Stimulated activated CD8-positive, alpha-beta memory T cell treated with anti-CD3 and anti-CD28 coated beads, Interleukin-12 subunit alpha, Interleukin-12 subunit beta, amount 100 ng/mL, for 24 hours (primary cell): ENCODE measurements around the gene TMEM184A.
"Not testable (repeated sequence)": the region's sequence is repeated elsewhere in the genome, so short reads cannot be mapped to it uniquely, and the experiment has no call there.

Experiments used
- DNase-seq: peaks from one replicate; pipeline ENCODE4 v3.0.0-alpha.2; 2020; ENCODE audit errors: extremely low read depth

The TMEM184A gene

DNA sequence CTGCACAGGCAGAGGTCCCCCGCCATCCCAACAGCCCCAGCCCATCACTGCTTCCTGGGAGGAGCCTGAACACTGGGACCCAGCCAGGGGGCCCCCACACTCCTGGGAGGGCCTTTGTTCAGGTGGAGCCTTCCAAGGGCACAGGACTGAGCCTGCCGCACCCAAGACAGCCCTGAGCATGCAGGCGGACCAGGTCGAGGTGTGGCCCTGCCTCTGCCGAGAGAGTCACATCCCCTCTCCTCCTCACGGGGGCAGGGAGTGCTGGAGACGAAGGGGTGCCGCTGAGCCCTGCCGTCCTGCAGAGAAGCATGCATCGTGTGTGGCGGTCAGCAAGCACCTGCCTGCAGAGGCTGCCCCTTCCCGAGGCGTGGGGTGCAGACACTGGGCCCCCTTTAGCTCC, 32.8 kb downstream of the TMEM184A start:
- DNase-seq: no peak

DNA sequence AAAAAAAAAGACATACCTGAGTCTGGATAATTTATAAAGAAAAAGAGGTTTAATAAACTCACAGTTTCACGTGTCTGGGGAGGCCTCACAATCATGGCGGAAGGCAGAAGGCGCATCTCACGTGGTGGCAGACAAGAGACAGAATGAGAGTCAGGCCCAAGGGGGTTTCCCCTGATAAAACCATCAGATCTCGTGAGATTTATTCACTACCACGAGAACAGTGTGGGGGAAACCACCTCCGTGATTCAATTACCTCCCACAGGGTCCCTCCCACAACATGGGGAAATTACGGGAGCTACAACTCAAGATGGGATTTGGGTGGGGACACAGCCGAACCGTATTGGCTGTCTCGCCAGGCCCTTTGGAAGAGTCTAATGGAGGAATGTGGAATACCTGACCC, 34.5 kb downstream of the TMEM184A start:
- no peak for DNase-seq

DNA sequence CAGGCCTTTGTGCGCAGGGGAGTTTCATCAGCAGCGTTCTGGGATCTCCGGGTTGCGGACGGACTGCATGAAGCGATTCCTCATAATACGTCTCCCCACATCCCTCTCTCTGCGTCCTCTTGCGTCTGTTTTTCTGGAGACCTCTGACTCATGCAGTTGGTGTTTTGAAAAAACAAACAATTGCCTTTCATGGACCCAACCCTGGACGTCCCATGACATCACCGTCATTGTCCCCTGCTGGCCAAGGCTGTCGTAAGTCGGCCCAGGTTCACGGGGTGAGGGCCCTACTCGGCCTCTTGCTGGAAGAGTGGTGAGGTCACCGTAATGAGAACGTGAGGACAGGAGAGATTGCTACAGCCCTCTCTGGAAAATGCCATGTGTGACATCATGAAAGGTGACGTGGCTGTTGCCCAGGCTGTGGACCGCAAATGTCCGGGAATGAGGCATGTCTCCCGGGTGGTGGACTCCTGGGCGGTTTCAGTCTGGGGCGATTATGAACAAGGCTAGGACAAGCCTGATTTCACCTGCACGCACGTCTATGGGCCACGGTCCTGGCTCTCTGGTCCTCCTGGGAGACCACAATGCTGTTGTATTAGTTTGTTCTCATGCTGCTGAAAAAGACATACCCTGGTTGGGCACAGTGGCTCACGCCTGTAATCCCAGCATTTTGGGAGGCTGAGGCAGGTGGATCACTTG, 35.3 kb downstream of the TMEM184A start:
- DNase-seq: no peak

DNA sequence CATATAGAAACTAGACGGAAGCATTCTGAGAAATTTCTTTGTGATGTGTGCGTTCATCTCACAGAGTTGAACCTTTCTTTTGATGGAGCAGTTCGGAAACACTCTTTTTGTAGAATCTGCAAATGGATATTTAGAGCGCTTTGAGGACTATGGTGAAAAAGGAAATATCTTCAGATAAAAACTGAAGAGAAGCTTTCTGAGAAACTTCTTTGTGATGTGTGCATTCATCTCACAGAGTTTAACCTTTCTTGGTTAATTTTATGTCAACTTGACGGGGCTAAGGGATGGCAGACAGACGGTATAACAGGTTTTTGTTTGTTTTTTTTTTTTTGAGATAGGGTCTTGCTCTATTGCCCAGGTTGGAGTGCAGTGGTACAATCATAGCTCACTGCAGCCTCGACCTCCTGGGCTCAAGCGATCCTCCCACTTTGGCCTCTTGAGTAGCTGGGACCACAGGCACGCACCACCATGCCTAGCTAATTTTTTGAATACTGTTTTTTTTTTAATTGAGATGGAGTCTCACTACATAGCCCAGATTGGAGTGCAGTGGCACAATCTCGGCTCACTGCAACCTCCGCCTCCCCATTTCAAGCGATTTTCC, 36.6 kb downstream of the TMEM184A start:
- DNase-seq: not testable (repeated sequence)

DNA sequence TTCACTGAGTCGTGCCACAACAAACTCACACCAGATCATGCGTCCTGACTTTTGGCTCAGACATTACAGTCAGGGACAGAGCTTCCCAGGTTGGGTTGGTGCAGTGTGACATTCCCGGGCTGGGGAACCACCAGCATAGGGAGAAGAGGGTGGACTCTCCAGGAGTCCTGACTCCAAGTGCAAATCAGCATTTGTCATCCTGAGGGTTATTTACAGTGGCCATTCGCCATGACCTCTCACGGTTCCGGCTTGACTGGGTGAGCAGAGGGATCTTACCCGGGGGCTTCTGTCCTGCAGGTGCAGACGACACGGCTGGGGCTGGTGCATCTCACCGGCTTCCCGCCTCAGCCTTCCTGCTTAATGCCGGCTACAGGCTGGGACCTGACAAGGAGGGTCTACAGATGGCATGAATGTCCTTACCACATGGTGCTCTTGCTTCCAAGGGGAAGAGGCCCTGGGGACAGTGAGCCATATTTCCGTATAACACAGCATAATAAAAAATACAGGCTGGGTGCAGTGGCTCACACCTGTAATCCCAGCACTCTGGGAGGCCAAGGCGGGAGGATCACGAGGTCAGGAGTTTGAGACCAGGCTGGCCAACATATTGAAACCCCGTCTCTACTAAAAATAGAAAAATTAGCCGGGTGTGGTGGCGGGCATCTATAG, 39.3 kb downstream of the TMEM184A start:
- DNase-seq: no peak

DNA sequence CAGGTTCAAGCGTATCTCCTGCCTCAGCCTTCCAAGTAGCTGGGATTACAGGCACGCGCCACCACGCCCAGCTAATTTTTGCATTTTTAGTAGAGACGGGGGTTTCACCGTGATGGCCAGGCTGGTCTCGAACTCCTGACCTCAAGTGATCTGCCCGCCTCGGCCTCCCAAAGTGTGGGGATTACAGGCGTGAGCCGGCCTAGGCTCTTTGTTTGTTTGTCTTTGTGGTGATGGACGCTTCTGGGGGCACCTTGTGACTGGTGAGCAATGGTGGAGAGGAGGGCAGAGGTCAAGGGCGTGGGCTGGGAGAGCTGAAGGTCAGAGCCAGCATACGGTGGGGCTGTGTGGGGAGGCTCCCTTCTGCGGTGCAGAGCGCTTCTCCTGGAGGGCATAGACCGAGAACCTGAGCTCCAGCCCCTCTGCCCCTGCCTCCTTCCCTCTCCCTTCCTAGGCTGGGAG, 40.5 kb downstream of the TMEM184A start:
- not testable (repeated sequence) for DNase-seq

DNA sequence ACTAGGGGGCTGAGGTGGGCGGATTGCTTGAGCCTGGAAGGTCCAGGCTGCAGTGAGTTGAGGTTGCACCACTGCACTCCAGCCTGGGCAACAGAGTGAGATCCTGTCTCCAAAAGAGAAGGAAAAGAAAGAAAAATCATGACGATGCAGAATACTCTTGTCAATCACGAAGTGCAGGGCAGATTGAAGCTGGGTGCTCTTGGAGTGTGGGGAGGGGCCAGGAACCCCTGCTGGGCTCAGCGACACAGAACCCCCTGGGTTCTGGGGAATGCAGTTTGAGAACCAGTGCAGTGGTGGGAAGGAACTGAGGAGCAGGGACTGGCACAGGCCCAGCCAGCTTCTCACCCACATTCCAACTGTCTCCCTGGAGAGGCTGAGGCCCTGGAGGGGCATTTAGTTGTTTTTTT, 41.0 kb downstream of the TMEM184A start:
- DNase-seq: no peak

DNA sequence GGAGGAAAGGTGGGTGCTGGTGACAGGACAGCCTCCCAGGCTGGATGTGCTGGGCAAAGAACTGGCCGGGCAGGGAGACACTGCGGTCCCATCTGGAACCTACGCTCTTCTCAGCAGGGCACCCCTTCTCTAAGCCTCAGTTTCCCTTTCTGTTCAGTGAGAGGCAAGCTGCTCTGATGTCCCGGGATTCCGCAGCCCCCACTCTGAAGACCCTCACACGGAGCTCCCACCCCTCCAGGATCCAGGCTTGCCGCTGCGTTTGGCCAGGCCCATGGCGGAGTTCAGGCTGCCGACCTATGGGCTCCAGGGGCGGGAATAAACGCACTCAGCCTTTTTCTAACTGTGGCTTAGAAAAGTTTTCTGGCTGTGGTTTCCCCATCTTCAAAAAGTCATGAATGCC, 41.6 kb downstream of the TMEM184A start:
- no peak for DNase-seq

DNA sequence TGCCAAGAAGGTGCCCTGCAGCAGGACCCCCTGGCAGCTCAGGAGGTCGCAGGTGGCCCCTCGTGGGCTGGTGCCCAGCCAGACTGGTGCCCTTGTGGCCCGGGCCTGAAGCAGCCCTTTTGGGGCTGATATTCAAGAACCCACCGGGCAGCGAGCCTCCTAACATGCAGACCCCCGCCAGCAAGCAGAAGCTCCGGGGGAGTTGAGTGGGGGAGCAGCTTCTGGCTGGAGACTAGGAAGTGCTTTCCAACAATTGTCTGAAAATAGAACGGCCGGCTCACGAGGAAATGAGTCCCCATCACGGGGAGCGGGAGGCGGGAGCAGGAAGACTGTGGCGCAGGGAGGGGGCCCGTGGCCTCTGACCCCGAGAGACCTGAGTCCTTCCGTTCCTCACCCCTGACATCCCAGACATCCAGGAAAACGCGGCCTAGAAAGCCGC, 42.3 kb downstream of the TMEM184A start:
- DNase-seq: no peak

DNA sequence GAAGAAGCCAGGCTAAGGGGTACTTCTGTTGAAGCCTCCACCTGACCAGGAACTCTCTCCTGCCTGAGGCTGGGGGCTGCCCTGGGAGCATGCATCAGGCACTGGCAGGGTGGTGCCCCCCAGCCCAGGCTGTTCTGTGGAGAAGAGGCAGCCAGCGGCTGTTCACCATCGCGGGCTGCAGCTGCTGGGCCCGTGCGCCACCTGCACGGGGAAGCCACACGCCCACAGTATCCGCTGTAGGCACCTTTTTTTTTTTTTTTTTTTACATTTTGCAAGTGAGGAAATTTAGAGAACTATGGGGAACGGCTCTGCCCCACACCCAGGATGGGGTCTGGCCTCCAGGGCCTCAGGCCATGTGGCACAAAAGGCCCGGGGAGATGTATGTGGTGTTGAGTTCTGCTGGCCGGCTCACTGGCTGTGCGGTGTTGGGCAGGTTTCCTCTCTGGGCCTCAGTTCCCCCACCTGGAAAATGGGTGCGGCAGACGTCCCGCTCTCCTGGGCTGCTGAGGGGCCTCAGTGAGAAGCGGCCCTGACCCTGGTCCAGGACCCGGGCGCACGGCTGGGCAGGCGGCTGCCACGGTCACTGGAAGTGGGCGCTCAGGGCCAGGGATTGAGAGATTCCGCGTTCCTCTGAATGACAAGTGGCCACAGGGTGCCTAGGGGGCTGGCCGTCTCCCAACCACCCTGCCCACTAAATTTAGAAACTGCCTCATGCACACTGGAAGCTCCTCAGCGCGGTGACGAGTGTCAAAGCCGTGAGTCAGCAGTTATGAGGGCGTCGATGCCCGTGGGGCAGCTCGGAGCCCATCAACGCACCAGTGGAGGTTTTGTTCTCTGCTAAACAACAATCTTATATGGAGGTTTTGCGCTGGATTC, 43.0 kb downstream of the TMEM184A start:
- no peak for DNase-seq

DNA sequence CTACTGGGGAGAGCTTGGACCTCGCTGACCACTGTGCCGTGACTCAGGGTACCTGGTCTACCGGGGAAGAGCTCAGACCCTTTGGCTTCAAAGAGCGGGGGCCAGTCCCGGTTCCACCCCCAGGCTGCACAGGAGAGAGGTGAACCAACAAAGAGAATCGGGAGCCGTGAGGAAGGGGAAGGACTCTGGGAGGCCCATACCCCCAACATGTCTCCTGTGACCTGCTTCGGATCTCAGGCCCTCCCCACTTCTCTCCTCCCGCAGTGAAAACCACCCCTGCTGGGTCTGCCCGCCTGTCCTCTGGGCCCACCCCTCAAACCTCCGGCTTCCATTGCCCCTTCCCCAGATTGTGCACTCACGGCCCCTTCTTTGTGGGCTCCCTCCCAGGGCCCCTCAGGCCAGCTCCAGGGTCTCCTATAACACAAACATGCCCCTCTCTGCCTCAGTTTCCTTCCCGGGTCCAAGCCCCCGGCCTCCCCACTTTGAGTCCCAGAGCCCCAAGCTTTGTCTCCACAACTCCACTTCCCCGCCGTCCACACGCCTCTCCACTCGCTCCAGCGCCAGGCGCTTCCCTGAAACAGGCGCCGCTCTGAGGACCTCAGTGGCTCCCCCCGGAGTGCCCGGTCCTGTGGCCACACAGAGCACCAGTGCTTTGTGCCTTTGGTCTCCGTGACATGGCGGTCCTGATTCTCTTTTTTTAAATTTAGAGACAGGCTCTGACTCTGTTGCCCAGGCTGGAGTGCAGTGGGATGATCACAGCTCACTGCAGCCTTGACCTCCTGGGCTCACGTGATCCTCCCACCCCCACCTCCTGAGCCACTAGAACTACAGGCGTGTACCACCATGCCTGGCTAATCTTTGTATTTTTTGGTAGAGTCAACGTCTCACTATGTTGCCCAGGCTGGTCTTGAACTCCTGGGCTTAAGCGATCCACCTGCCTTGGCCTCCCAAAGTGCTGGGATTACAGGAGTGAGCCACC, 44.3 kb downstream of the TMEM184A start:
- no peak for DNase-seq

DNA sequence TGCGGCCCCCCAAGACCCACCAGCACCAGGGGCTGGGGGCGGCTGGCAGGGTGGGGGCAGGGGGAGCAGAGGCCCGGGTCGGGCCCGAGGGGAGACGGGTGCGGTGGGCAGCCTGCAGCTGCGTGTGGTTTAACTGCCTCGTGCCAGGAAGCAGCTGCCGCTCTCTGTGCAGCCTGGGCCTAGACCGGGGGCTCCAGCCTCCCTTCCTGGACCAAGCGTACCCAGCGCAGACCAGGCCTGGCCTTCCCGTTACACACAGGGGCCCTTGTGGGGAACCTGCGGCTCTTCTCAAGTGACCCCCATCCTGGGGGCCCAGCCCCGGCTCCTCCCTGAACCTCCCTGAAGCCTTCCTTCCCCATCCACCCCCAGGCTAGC, 45.2 kb downstream of the TMEM184A start:
- no peak for DNase-seq

DNA sequence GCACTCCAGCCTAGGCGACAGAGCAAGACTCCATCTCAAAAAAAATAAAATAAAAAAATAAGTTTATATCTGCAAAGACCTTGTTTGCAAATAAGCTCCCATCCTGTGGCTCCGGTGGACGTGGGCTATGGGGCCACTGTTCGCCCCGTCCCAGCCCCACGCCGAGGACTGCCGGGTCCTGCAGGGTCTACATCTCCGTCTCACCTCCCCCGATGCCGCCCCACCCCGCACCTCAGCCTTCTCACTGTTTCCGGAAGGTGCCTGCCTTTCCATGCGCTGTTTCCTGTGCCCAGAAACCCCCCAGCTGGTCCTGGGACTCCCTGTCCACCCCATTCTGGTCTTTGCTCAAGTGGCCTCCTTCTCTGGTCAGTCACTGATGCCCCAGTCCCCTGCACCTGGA, 46.8 kb downstream of the TMEM184A start:
- no peak for DNase-seq

DNA sequence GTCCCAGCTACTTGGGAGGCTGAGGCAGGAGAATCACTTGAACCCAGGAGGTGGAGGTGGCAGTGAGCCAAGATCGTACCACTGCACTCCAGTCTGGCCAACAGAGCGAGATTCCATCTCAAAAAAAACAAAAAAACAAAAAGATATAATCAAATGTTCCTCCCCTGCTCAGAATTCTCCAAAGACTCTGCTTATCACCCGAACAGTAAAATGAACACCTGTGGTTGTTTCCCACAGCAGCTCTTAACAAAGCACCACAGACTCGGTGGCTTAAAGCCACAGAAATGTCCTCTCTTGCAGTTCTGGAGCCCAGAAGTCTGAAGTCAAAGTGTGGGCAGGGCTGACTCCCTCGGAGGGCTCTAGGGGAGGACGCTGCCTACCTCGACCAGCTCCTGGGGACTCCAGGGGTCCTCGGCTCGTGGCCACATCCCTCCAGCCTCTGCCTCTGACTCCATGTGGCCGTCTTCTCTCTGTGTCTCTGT, 47.7 kb downstream of the TMEM184A start:
- DNase-seq: no peak

DNA sequence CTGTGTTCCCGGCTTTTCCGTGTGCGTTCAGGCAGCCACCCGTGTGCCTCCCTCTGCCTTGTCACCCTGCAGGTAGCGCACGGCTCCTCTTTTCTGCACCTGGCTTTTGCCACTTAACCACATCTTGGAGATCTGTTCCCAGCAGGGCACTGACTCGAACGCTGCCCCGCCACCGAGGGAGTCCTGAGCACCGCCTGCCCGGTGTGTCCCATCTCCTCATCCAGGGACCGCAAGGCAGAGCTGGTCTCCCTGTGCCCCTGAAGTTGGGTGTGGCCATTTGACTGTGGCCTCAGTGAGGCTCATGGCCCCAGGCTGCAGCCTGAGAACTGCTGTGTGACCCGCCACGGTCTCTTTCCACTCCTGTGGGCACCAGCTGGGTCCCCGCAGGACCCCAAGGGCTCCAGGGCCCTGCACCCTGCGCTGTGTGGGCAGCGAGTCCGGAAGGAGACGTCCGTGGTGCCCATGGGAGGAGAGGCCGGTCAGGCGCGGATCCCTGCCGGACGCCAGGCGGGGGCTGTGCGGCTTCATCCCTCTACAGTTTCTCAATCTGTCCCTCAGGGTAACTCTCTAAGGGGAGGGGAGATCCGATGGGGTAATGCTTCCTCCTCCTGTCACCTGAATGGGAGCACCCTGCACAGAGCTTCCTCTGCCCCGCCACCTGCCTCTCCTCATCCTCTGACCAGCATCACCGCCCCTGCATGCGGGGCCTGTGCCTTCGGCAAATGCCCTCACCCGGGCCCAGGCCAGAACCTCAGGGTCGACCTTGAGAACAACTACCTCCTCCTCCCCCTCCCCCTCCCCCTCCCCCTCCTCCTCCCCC, 50.1 kb downstream of the TMEM184A start:
- no peak for DNase-seq

DNA sequence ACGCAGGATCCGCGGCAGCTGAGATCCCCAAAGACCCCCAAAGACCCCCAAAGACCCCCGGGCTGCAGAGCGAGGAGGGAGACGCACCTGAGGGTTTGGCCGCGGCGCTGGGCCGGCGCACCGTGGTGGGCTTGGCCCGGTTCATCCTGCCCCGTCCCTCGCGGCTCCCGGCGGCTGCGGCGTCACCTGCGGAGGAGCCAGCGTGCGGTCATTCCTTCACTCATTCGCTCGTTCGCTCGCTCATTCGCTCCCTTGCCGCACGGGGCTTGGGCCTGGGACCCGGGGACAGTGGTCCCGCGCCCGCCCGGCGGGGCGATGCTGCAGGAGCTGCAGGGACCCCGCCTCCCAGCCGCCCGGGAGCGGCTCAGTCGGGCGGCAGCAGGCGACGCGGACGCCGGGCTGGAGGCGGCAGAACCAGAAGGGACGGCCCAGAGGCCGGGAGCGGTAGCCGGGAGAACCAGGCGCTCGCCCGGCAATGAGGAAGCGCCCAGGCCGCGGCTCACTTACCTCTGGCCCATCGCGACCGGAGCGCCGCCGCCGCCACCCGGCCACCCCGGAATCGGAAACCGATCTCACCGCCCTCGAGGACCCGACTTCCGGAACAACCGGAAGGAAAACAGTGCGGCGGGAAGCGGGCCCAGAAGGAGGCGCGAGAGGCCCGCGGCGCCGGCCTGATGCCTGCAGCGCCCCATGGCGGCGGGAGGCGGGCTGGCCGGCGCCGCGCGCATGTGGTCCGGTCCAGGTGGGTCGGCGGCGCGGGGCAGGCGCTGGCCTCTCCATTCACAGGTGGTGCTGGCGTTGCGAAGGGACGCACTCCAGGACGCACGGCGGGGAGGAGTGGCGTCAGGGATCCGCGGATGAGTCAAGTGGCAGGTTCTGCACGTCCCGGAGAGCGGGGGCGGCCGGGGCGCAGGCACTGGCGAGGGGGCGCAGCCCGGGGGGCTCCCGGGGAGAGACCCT, 51.9 kb downstream of the TMEM184A start, which contains the start of gene INTS1:
INTS1 (minus strand) TSS at position 574 of the 960 bp plus-strand sequence; CDS start at position 145, 429 bp downstream.
- peak; percentile 76 for DNase-seq

DNA sequence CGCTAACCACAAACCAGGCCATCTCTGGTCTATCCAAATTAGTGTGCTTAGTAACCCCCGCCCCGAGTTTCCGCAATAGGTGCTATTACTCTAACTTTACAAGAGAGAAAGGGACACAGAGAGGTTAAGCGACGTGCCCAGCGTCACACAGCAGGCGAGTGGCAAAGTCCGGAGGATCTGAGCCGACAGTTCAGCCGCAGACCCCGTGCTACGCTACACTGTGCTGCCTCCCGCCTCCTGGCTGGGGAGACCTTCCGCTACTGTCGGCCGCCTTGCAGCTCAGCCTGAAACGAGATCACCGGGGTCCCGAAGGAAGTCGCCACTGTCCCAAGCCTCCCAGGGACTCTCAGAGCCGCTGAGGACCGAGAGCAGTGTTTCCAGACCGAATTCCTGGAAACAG, 52.6 kb downstream of the TMEM184A start:
- no peak for DNase-seq

DNA sequence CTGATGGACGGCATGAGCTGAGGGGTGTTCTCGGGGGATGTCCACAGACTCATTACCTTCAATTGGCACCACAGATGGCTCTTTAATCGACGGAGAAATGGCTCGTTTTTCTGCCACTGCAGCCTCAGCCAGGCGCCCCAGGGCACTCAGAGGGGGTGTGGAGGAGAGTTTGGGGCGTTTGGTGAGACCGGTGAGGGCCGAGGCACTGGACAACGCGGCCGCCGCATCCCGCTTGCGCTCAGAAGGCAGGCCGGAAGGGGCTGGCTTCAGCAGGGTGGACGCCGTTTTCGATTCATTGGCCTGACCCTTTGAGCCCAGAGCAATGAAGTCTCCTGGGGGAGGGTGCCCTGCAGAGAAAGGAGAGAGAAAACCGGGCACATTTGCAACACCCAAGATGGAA, 53.2 kb downstream of the TMEM184A start:
- no peak for DNase-seq
